Stimulated activated naive B cell treated with anti-CD40 and anti-IgM and Interleukin-4, amounts not matched to agents 10 μg/mL and 1 μg/mL and 100 μg/mL, for 72 hours (primary cell): ENCODE results near the gene NT5DC4.

ENCODE experiments used
- ATAC-seq, 2 donors: fragments of 150-1000 bp; cut with Tn5 transposase; replicated peaks; 2 replicates each; pipeline ENCODE4 v1.10.0; 2021; ENCODE audit warnings: moderate library complexity in 1 of 2
- DNase-seq: peaks from one replicate; pipeline ENCODE4 v3.0.0; 2021
- H3K27ac Mint-ChIP-seq: one replicate; pipeline ENCODE4 v1.8.0; 2022; ENCODE audit warnings: mild to moderate bottlenecking, mixed read lengths
- H3K27me3 Mint-ChIP-seq, 2 donors: one replicate each; pipeline ENCODE4 v1.8.0; 2022; ENCODE audit warnings: mixed read lengths in 2 of 2
- H3K36me3 Mint-ChIP-seq, 2 donors: one replicate each; pipeline ENCODE4 v1.8.0; 2022; ENCODE audit warnings: mixed read lengths in 2 of 2, mild to moderate bottlenecking in 1 of 2
- H3K4me1 Mint-ChIP-seq, 2 donors: one replicate each; pipeline ENCODE4 v1.8.0; 2022; ENCODE audit warnings: mixed read lengths in 2 of 2, mild to moderate bottlenecking in 1 of 2
- H3K4me3 Mint-ChIP-seq, 2 donors: one replicate each; pipeline ENCODE4 v1.8.0; 2022; ENCODE audit warnings: mild to moderate bottlenecking in 2 of 2, mixed read lengths in 2 of 2, moderate library complexity in 1 of 2
- H3K9me3 Mint-ChIP-seq, 2 donors: one replicate each; pipeline ENCODE4 v1.8.0; 2022; ENCODE audit warnings: mixed read lengths in 2 of 2, mild to moderate bottlenecking in 1 of 2

Gene NT5DC4

DNA sequence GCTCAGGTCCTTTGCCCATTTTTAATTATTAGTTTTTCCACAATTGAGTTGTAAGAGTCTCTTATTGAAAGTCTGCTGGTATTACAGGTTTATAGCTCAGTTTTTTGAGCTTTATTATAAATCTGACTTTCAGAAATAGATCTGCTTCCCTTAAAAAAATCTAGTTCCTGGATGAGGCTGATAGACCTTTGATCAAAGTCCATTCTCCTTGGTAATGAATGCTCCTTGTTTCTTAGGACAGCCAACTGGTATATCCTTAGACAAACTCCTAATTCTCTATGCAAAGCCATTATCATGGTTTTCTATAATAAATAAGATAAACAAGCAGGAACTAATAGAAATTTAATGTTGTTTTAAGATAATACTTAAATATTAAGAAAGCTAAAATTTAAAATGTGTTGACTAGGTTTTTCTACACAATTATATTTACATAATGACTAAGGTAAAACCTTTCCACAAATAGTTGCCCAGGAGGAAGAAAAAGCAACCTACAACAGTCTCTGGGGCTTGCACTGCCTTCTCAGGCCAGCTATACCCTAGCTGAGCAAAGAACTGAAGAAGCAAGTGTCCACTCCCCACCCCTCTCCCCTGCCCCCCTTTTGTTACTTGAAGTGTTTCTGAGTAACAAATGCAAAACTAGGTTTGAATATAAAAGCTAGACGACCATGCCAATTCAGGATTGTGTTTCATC lies 16.9 kb downstream of the NT5DC4 start:
- no peak for ATAC-seq
- no peak for DNase-seq
- H3K9me3 Mint-ChIP-seq, result no peaks in the 10 kb centered on the region
- H3K36me3 Mint-ChIP-seq, result no peaks in the 10 kb centered on the region
- H3K27ac Mint-ChIP-seq, result no peak overlapping the region
- H3K4me1 Mint-ChIP-seq, result no peaks in the 10 kb centered on the region
- no peaks in the 10 kb centered on the region for H3K27me3 Mint-ChIP-seq
- H3K4me3 Mint-ChIP-seq, result no peak overlapping the region

DNA sequence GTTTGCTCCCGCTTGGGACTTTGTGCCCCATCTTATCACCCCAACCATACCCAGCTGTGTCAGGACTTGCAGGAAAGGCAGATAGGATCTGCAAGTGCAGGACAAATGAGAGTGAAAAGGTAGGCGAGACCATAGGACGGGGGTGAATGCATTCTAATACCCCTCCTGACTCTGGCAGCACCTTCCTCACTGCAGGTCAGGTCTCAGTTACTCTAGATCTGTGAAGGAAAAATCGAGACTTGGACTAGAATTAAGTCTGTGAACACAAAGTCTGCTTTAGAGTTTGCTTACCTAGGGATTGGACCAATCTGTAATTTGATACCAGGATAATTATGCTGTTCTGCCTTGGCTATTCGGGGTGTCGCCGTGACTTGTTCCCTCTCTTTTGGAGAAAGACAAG lies 19.7 kb downstream of the NT5DC4 start:
- Mint-ChIP-seq H3K4me3 (no peak overlapping the region), H3K36me3 (no peaks in the 10 kb centered on the region), H3K27ac (no peak overlapping the region), H3K27me3 (no peaks in the 10 kb centered on the region), H3K9me3 (no peaks in the 10 kb centered on the region), H3K4me1 (no peaks in the 10 kb centered on the region)
- ATAC-seq (no peak), DNase-seq (no peak)

DNA sequence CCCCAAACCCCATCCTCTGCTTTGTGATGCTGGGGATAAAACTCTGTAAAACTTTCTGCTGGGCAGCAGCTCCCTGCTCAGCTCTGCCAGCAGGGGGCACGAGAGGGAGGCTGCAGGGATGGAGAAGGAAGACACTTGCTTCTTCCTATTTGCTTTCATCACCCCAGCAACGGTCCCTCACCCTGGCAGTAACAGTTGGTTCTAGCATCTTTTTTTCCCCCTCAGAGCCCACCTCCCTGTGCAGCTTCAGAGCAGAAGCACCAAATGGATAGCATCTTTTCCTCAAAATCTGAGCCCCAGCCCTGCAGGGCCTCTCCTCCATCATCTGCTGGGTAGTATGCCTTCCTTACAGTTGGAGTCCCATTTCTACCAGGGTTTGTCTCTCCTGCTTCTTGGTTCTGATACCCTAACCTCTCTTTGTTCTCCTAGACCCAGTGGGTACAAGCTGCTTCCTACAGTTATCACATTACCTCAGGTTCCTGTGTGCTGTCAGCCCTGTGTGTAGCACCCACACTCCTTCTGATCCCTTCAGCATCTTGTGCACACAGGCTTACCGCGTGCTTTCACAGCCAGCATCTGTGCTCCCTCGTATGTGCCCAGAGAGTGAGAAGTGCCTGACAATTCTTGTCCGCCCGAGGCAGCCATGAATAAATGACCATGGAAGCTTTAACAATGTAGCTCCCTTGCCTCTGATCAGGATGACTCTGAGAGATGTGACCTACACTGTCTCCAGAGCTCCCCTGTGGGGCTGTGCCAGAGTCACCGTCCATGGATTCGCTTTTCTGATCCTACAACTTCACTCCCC lies 29.1 kb downstream of the NT5DC4 start:
- no peaks in the 10 kb centered on the region for H3K9me3 Mint-ChIP-seq
- H3K27ac Mint-ChIP-seq, result peak overlapping the region; percentile 38
- peaks cover 5 to 16% of the 10 kb centered on the region in 2 donors for H3K4me1 Mint-ChIP-seq
- H3K36me3 Mint-ChIP-seq, result no peaks in the 10 kb centered on the region
- peak; percentile 85 to 94 for ATAC-seq
- no peak overlapping the region for H3K4me3 Mint-ChIP-seq
- DNase-seq, result peak; percentile 63
- no peaks in the 10 kb centered on the region for H3K27me3 Mint-ChIP-seq

DNA sequence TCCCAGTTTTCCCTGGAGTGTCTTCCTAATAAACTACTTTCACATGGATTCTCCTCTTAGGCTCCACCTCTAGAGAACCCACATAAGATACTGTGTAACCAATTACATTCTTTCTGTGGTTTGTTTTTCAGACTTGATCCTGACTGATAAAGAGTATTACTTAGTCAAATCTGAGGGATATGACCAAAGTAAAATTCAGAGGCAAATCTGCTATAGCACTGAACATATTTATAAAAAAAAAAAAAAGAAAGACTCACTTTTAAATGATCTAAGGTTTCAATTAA lies 29.7 kb downstream of the NT5DC4 start:
- Mint-ChIP-seq H3K9me3 (no peaks in the 10 kb centered on the region), H3K36me3 (no peaks in the 10 kb centered on the region), H3K27ac (no peak overlapping the region), H3K27me3 (no peaks in the 10 kb centered on the region), H3K4me1 (peaks cover 5 to 16% of the 10 kb centered on the region in 2 donors), H3K4me3 (no peak overlapping the region)
- no peak for ATAC-seq
- DNase-seq, result no peak

DNA sequence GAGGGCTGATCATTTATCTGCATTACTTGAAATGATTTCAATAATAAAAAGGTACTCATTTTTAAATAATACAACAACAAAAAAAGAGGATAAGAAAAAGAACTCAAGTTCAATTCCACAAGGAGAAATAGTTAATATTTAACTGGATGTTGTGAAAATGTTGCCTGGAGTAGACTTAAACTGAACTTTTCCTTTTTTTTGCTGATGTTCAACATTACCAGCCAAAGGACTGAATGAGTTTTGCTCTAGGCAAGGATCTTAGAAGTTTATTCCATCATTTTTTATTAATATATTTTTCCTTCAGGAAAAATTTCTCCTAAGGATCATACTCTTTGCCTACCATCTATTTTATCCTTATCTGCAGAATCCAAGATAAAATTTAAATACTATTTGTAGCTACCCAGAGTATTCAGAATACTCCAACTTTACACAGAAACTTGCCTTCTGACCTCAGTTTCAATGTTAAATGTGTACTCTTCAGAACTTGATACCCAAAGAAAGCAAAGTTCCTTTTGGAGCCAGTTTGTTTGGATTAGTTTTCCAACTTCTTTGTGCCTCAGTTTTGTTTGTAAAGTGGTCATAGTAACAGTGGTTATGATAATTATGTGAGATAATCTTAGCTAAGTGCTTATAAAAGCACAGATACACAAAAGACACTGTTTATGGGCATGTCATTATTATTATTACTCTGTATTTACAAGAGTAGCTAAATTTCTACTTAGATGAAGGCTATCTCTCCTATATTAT lies 30.8 kb downstream of the NT5DC4 start:
- no peaks in the 10 kb centered on the region for H3K27me3 Mint-ChIP-seq
- ATAC-seq, result no peak
- H3K4me1 Mint-ChIP-seq, result peaks cover 5 to 16% of the 10 kb centered on the region in 2 donors
- DNase-seq, result no peak
- H3K36me3 Mint-ChIP-seq, result no peaks in the 10 kb centered on the region
- H3K4me3 Mint-ChIP-seq, result no peak overlapping the region
- no peaks in the 10 kb centered on the region for H3K9me3 Mint-ChIP-seq
- no peak overlapping the region for H3K27ac Mint-ChIP-seq

DNA sequence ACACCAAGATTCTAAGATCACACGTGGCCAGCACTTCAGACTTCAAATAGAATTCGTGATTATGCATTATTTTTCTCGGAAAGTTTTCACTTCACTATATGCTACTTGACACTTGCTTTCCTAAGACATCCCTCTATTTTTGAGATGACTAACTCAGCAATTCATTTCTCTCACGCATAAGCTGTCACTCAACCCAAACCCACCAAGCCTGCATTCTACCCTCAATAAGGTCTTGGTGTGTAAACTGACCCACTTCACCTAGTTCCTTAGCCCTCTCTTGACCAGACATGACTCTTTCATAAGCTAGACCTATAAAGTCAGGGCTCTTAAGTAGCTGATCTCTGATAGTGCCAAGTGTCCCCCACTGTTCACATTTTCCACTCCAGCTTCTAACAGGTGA lies 31.8 kb downstream of the NT5DC4 start:
- DNase-seq (no peak), ATAC-seq (no peak)
- H3K9me3 Mint-ChIP-seq, result no peaks in the 10 kb centered on the region
- no peaks in the 10 kb centered on the region for H3K27me3 Mint-ChIP-seq
- peaks cover 5 to 16% of the 10 kb centered on the region in 2 donors for H3K4me1 Mint-ChIP-seq
- H3K4me3 Mint-ChIP-seq, result no peak overlapping the region
- no peaks in the 10 kb centered on the region for H3K36me3 Mint-ChIP-seq
- H3K27ac Mint-ChIP-seq, result no peak overlapping the region

DNA sequence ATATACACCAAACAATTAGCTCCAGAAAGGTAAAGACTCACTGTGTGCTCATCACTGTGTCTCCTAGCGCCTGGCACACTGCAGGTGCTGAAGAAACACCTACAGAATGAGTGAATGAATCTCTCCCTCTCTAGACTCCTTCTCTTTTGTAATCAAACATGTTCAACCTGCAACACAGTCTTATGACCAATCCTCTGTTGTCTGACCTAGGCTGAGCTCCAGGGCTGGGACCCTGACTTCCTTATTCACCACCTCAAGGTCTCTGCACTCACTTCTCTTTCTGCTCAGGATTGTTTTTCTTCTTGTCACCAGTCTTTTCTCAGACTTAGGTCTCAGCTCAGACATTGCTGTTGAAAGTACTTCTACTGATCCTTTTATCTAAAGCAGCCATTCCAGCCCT lies 33.7 kb downstream of the NT5DC4 start:
- Mint-ChIP-seq H3K27me3 (no peaks in the 10 kb centered on the region), H3K36me3 (no peaks in the 10 kb centered on the region), H3K9me3 (no peaks in the 10 kb centered on the region), H3K27ac (no peak overlapping the region), H3K4me1 (peaks cover 5 to 16% of the 10 kb centered on the region in 2 donors), H3K4me3 (no peak overlapping the region)
- ATAC-seq, result peak in 1 of 2 donors; percentile 56
- no peak for DNase-seq

DNA sequence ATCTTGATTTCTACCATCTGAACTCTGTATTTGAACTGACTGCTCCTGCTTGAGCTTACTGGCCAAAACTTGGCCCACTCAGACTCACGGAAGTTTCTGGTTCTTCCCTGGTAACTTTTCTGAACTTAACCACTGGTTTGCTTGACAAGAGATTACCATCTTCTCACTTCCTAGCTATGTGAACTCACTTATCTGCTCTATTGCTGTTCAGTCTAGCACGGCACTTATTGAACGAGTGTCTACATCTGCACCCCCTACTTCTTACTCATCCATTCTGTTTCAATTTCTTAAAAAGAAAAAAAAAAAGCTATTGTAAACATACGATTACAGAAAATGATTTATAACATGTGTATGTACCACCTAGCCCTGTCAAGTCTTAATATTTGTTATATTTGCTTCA lies 34.6 kb downstream of the NT5DC4 start:
- DNase-seq, result no peak
- Mint-ChIP-seq H3K4me3 (no peak overlapping the region), H3K27ac (no peak overlapping the region), H3K4me1 (peaks cover 0 to 9% of the 10 kb centered on the region in 2 donors), H3K9me3 (no peaks in the 10 kb centered on the region), H3K27me3 (no peaks in the 10 kb centered on the region), H3K36me3 (no peaks in the 10 kb centered on the region)
- ATAC-seq, result no peak

DNA sequence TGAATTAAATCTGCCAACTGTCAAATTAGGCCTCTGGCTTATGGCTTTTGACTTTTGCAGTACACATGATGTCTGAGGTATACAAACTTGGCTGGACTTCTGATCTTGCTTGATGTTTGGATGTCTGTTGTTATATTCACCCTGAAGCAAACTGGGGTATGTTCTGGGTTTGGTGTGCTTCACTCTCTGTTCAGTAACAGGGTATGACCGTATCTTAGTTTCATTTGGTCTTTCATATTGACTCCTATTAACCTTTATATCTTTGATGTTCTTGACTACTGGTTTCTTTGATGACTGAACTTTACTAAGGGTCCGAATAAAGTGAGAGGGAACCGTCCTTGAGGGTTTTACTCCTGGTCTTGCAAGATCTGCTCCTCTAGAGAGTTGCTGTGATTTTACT lies 35.4 kb downstream of the NT5DC4 start:
- H3K27me3 Mint-ChIP-seq, result no peaks in the 10 kb centered on the region
- no peaks in the 10 kb centered on the region for H3K36me3 Mint-ChIP-seq
- DNase-seq, result no peak
- ATAC-seq, result no peak
- H3K4me1 Mint-ChIP-seq, result peaks cover 0 to 9% of the 10 kb centered on the region in 2 donors
- H3K4me3 Mint-ChIP-seq, result no peak overlapping the region
- no peaks in the 10 kb centered on the region for H3K9me3 Mint-ChIP-seq
- no peak overlapping the region for H3K27ac Mint-ChIP-seq

DNA sequence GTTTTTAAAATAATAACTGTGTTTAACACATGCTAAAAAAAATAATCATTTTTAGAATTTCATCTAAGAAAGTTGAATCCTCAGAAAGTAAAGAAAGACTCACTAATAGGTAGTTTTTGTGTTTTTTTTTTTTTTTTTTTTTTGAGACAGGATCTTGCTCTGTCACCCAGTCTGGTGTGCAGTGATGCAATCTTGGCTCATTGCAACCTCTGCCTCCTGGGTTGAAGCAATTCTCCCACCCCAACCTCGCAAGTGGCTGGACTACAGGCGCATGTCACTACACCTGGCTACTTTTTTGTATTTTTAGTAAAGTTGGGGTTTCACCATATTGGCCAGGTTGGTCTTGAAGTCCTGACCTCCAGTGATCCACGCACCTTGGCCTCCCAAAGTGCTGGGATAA lies 36.4 kb downstream of the NT5DC4 start:
- Mint-ChIP-seq H3K27me3 (no peaks in the 10 kb centered on the region), H3K9me3 (no peaks in the 10 kb centered on the region), H3K4me1 (peaks cover 0 to 9% of the 10 kb centered on the region in 2 donors), H3K36me3 (no peaks in the 10 kb centered on the region), H3K27ac (no peak overlapping the region), H3K4me3 (no peak overlapping the region)
- ATAC-seq (no peak), DNase-seq (no peak)

DNA sequence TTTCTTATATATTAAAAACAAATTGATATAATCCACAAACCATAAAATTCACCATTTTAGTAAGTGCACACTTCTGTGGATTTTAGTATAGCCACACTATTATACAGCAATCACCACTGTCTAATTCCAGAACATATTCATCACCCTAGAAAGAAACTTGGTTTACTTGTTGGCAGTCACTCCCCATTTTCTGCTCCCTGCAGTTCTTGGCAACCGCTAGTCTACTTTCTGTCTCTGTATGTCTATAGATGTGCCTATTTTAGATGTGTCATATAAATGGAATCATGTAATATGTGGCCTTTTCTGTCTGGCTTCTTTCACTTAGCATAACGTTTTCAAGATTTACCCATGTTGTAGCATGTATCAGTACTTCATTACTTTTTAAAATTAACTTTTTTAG lies 37.9 kb downstream of the NT5DC4 start:
- H3K4me3 Mint-ChIP-seq, result no peak overlapping the region
- peaks cover 2 to 9% of the 10 kb centered on the region in 2 donors for H3K4me1 Mint-ChIP-seq
- H3K36me3 Mint-ChIP-seq, result no peaks in the 10 kb centered on the region
- no peak overlapping the region for H3K27ac Mint-ChIP-seq
- ATAC-seq, result no peak
- DNase-seq, result no peak
- H3K27me3 Mint-ChIP-seq, result no peaks in the 10 kb centered on the region
- H3K9me3 Mint-ChIP-seq, result no peaks in the 10 kb centered on the region

DNA sequence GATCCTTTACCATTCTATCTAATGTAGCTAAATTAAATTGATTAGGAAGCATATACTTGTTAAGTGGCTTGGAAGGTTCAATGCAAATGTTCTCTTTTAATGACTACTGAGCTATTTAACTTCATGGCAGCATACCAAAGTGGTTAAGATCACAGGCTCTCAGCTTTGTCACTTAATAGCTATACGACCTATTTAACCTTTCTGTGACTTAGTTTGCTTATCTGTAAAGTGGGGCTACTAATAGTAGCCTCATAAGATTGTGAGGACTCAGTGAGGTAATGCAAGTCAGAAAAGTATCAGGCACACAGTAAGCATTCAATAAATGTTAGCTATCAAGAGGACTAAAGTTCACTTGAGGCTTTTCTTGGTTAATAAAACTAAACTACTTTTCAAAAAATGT lies 39.3 kb downstream of the NT5DC4 start:
- H3K27me3 Mint-ChIP-seq, result no peaks in the 10 kb centered on the region
- no peaks in the 10 kb centered on the region for H3K9me3 Mint-ChIP-seq
- no peak overlapping the region for H3K4me3 Mint-ChIP-seq
- ATAC-seq (no peak), DNase-seq (no peak)
- peaks cover 7 to 14% of the 10 kb centered on the region in 2 donors for H3K4me1 Mint-ChIP-seq
- no peaks in the 10 kb centered on the region for H3K36me3 Mint-ChIP-seq
- H3K27ac Mint-ChIP-seq, result no peak overlapping the region

DNA sequence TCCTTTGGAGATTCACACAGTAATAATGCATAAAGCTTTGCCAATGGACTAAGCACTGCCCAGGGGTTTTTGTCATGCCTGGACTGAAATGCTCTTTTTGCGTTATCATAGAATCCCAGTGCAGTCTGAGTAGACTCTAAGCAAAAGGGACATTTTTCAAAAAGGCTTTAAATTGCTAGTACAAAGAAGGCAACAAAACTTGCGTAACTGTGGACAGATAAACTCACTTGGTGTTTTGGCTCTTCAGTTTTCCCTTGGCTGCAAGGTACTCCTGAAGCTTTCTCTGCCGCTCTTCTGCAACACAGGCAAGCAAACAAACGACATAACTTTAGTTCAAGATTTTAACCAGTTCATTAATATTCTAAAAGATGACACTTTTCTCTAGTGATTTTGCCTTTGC lies 41.5 kb downstream of the NT5DC4 start:
- no peaks in the 10 kb centered on the region for H3K27me3 Mint-ChIP-seq
- no peak overlapping the region for H3K4me3 Mint-ChIP-seq

DNA sequence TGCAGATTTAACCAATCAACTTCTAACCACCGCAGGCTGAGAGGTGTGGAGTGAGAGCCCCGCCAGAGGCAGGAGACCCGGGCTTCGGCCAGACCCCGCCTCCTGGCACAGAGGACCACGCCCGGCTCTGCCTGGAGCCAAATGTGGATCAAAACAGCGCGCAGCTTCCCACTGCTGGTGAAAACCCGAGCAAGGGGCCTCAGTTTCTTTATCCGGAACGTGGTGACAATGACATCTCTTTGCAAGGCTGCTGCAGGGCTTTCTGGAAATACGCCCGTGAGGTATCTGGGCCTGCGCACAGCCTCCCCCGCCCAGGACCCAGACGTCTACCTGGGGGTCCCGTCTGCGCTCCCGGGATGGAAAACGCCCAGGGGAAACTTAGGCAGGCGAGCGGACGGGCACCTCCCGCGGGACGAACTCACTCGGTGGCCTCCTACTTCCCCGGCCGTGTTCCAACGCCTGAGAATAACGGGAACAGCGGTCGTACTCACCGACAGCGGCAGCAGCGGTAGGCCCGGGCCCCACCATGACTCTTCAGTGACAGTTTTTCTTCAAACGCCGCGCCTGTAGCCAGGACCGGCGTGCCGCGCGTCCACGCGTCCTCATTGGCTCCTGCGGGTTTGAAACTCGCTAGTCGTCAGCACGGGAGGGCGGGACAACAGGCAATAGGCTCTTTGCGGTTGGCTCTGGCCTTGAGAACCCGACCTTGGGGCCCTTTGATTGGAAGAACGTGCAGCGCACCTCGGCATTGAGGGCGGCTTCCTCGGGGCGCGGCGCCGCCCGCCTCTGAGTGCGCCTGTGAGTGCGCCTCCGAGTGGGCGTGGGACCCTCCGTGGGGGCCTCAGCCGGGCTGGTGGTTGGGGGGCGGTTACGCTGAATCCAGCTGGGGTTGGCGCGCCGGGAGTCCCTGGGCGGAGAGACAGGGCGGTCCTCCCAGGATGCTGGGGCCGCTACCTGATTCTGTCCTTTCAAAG lies 43.5 kb downstream of the NT5DC4 start, which contains the start of gene CKAP2L:
Gene CKAP2L, minus strand, starts transcription at position 539 of the 974 bp plus-strand sequence. Its CDS starts 11 bp downstream, at position 528.
- ATAC-seq, result peak; percentile 98 to 99
- Mint-ChIP-seq H3K36me3 (no peaks in the 10 kb centered on the region), H3K4me3 (peak within 1 kb of the TSS; percentile 95 to 99), H3K9me3 (no peaks in the 10 kb centered on the region), H3K4me1 (peaks cover 18 to 29% of the 10 kb centered on the region in 2 donors), H3K27ac (peak within 1 kb of the TSS; percentile 94), H3K27me3 (no peaks in the 10 kb centered on the region)
- peak; percentile 92 for DNase-seq

More for the DNA sequence above, 41.5 kb downstream of the NT5DC4 start:
- DNase-seq (no peak), ATAC-seq (no peak)
- Mint-ChIP-seq H3K27ac (no peak overlapping the region), H3K36me3 (no peaks in the 10 kb centered on the region), H3K4me1 (peaks cover 11 to 23% of the 10 kb centered on the region in 2 donors), H3K9me3 (no peaks in the 10 kb centered on the region)
